Endothelial cell of umbilical vein (primary cell): ENCODE measurements around the gene ODF2L. TPM values are rescaled to one million over a fixed set of nuclear protein-coding genes. Genes with fewer than 3 reads are reported as not detected.

Experiments used
- BruUV-seq: library from RNA; stranded (reverse); fragments of 400-500 nt; replicated peaks from 2 replicates; lab custom pipeline; 2021; lab: Mats Ljungman, UMichigan
- CTCF ChIA-PET: fragments of 300-600, 350-600 bp; sonication (Branson Sonifier 250); formaldehyde crosslinking; loops from one replicate; lab custom pipeline; 2021; ENCODE audit warnings: antibody characterized with exemption, inconsistent platforms; lab: Charles Lee
- POLR2A ChIA-PET: fragments of 300-600, 350-600 bp; sonication (Branson Sonifier 250); formaldehyde crosslinking; loops from one replicate; lab custom pipeline; 2021; ENCODE audit warnings: antibody characterized with exemption, inconsistent platforms; lab: Charles Lee
- DNase-seq: peaks from one replicate; pipeline ENCODE4 v3.0.0-alpha.2; 2011; ENCODE audit warnings: low read depth, low spot score
- FAIRE-seq: peaks from 2 replicates; lab custom pipeline; 2011; peaks lifted over from hg19 to GRCh38; lab: Jason Lieb, UNC
- H2AFZ ChIP-seq: 2 replicates; pipeline ENCODE4 v1.6.0; 2012; ENCODE audit warnings: low read depth, low read length, control low read depth, inconsistent platforms
- H3K27ac ChIP-seq: 2 replicates; pipeline ENCODE4 v1.5.1; 2011; ENCODE audit warnings: low read depth, mild to moderate bottlenecking, control low read depth, low read length, moderate library complexity; ENCODE audit not compliant: insufficient read depth
- H3K27me3 ChIP-seq, 2 experiments: 2 replicates each; pipeline versions ENCODE4 v1.6.0 to v1.6.1; 2011; ENCODE audit warnings: low read length in 2 of 2, mixed read lengths in 1 of 2; ENCODE audit not compliant: control insufficient read depth in 2 of 2, insufficient read depth in 2 of 2
- H3K36me3 ChIP-seq, 2 experiments: 2 replicates in 1 of 2; 3 replicates in 1 of 2; pipeline ENCODE4 v1.5.1; 2011; ENCODE audit warnings: low read length in 2 of 2, mild to moderate bottlenecking in 1 of 2, moderate library complexity in 1 of 2; ENCODE audit not compliant: control insufficient read depth in 2 of 2, insufficient read depth in 2 of 2; ENCODE audit errors: extremely low read depth in 1 of 2
- H3K4me1 ChIP-seq: 3 replicates; pipeline ENCODE4 v1.5.1; 2011; ENCODE audit warnings: mild to moderate bottlenecking, low read length; ENCODE audit not compliant: control insufficient read depth, insufficient read depth; ENCODE audit errors: extremely low read depth
- H3K4me2 ChIP-seq: 2 replicates; pipeline ENCODE4 v1.6.1; 2011; ENCODE audit warnings: low read length, control low read depth, mixed read lengths; ENCODE audit not compliant: insufficient read depth
- H3K4me3 ChIP-seq, 3 experiments: fragments of 200-600 bp in 1 of 3; sonication (generic), shearing (Covaris generic) in 1 of 3; replicated peaks in 1 of 3; 2 replicates each; pipeline ENCODE4 v1.5.1; 2011 to 2016; ENCODE audit warnings: control low read depth in 3 of 3, low read length in 3 of 3, mild to moderate bottlenecking in 2 of 3, inconsistent platforms in 1 of 3, low read depth in 1 of 3, moderate library complexity in 1 of 3; ENCODE audit not compliant: insufficient read depth in 1 of 3
- H3K79me2 ChIP-seq: 2 replicates; pipeline ENCODE4 v1.6.0; 2012; ENCODE audit warnings: low read length, inconsistent platforms; ENCODE audit not compliant: control insufficient read depth, insufficient read depth
- H3K9ac ChIP-seq: replicated peaks from 2 replicates; pipeline ENCODE3; 2011; ENCODE audit warnings: low read length, control low read depth; ENCODE audit not compliant: insufficient read depth; ENCODE audit errors: extremely low read depth
- H3K9me1 ChIP-seq: replicated peaks from 3 replicates; pipeline ENCODE4 v1.6.0; 2011; ENCODE audit warnings: mild to moderate bottlenecking, low read length; ENCODE audit not compliant: control insufficient read depth, insufficient read depth; ENCODE audit errors: extremely low read depth
- H3K9me3 ChIP-seq: replicated peaks from 2 replicates; pipeline ENCODE4 v1.5.1; 2012; ENCODE audit warnings: low read length, inconsistent platforms; ENCODE audit not compliant: control insufficient read depth, insufficient read depth
- H4K20me1 ChIP-seq: replicated peaks from 2 replicates; pipeline ENCODE3; 2011; ENCODE audit warnings: mild to moderate bottlenecking, low read length; ENCODE audit not compliant: control insufficient read depth, insufficient read depth; ENCODE audit errors: extremely low read depth
- FOS ChIP-seq: IDR thresholded peaks from 2 replicates; pipeline ENCODE4 v1.6.1; 2011; ENCODE audit warnings: mild to moderate bottlenecking, low read length, moderate library complexity, borderline replicate concordance; ENCODE audit not compliant: insufficient read depth
- GATA2 ChIP-seq: IDR thresholded peaks from 2 replicates; pipeline ENCODE4 v1.7.0; 2011; ENCODE audit warnings: low read depth, mild to moderate bottlenecking, moderate library complexity, mixed read lengths, low read length; ENCODE audit not compliant: insufficient read length, insufficient read depth
- JUN ChIP-seq: IDR thresholded peaks from 2 replicates; pipeline ENCODE4 v1.6.1; 2011; ENCODE audit warnings: borderline replicate concordance, low read depth; ENCODE audit not compliant: insufficient read length, insufficient read depth
- MAX ChIP-seq: IDR thresholded peaks from 2 replicates; pipeline ENCODE4 v1.6.1; 2011; ENCODE audit not compliant: insufficient read depth, insufficient read length
- POLR2AphosphoS5 ChIP-seq: IDR thresholded peaks from 2 replicates; pipeline ENCODE4 v1.6.1; 2012; ENCODE audit warnings: low read depth, mild to moderate bottlenecking, control low read depth, low read length, moderate library complexity; ENCODE audit not compliant: insufficient read depth
- dilution Hi-C: fragments of 300-500 bp; cut with MboI; formaldehyde crosslinking; loops from one replicate; pipeline ENCODE4 v1.15.0; 2019; ENCODE audit warnings: low sequenced_read_pairs; ENCODE audit not compliant: extremely low pct_ligation_motif_present
- intact Hi-C: fragments of 100-400 bp; cut with micrococcal nuclease; formaldehyde crosslinking; loops from one replicate; pipeline ENCODE4 v1.10.0; 2022
- polyA plus RNA-seq, 4 experiments: library from polyadenylated mRNA; depleted of rRNA in 3 of 4; stranded (reverse) in 3 of 4; unstranded in 1 of 4; fragments of >200 nt; gene quantifications; 2 replicates each; pipeline versions ENCODE4 v1.2.1 to v1.2.3, GENCODE V29; 2011 to 2012; ENCODE audit warnings: missing spikeins in 1 of 4
- total RNA-seq: library from RNA; stranded (reverse); gene quantifications from 2 replicates; pipeline ENCODE4 v1.2.3, GENCODE V29; 2021
- TF ChIP-seq, protein P1 (sequence below), 2 donors: IDR thresholded peaks; 1 replicate in 1 of 2; 2 replicates in 1 of 2; pipeline ENCODE4 v1.5.1; 2011; ENCODE audit warnings: low read length in 2 of 2, mild to moderate bottlenecking in 2 of 2, moderate library complexity in 2 of 2, control low read depth in 1 of 2, inconsistent platforms in 1 of 2, low read depth in 1 of 2; ENCODE audit not compliant: insufficient read depth in 1 of 2; ENCODE audit errors: extremely low read depth in 1 of 2

Gene ODF2L
- total and polyA plus RNA-seq, 2 donors (not counting 3 experiments of a cell fraction or from before 2014, with no cell fraction given) = 9.6 to 74.7 TPM

- no TSS peak for BruUV-seq
- no peak overlapping the region for H3K27ac ChIP-seq
- no peaks in the 10 kb centered on the region for H3K4me1 ChIP-seq
- H3K9me1 ChIP-seq = no peaks in the 10 kb centered on the region
- H3K9me3 ChIP-seq = no peaks in the 10 kb centered on the region
- no peak overlapping the region for H3K4me3 ChIP-seq
- ChIA-PET CTCF (no interaction called here), POLR2A (no interaction called here)
- H4K20me1 ChIP-seq = no peaks in the 10 kb centered on the region
- dilution Hi-C loops = no loop called here
- no peak overlapping the region for H3K4me2 ChIP-seq
- TF ChIP-seq, protein P1, sequence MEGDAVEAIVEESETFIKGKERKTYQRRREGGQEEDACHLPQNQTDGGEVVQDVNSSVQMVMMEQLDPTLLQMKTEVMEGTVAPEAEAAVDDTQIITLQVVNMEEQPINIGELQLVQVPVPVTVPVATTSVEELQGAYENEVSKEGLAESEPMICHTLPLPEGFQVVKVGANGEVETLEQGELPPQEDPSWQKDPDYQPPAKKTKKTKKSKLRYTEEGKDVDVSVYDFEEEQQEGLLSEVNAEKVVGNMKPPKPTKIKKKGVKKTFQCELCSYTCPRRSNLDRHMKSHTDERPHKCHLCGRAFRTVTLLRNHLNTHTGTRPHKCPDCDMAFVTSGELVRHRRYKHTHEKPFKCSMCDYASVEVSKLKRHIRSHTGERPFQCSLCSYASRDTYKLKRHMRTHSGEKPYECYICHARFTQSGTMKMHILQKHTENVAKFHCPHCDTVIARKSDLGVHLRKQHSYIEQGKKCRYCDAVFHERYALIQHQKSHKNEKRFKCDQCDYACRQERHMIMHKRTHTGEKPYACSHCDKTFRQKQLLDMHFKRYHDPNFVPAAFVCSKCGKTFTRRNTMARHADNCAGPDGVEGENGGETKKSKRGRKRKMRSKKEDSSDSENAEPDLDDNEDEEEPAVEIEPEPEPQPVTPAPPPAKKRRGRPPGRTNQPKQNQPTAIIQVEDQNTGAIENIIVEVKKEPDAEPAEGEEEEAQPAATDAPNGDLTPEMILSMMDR (IDR thresholded peaks at IDR 0.05; ENCODE audit: extremely low read depth in 1 of 2, insufficient read depth in 1 of 2, low read depth in 1 of 2, low read length in 2 of 2) = no peak
- TF ChIP-seq FOS (no peak), POLR2AphosphoS5 (no peak), GATA2 (no peak), JUN (no peak), MAX (no peak)
- DNase-seq = no peak
- H2AFZ ChIP-seq = no peak overlapping the region
- H3K79me2 ChIP-seq = no peaks in the 10 kb centered on the region
- H3K36me3 ChIP-seq = no peaks in the 10 kb centered on the region
- H3K27me3 ChIP-seq = peaks cover 0 to 4% of the 10 kb centered on the region in 2 experiments
- FAIRE-seq = no peak
- intact Hi-C loops = no loop called here
- H3K9ac ChIP-seq = no peak overlapping the region
Observed at GRCh38 chr1:86409416-86410021, 13.4 kb upstream of the ODF2L start.
